MCF 10A (cell line): ENCODE results near the gene TIGD2. TPM values are rescaled to one million over a fixed set of nuclear protein-coding genes. Genes with fewer than 3 reads are reported as not detected.
A peak's percentile ranks its signal among the peaks of the same experiment; 100 is the strongest.

Experiments
- BruUV-seq: library from RNA; stranded (reverse); fragments of 400-500 nt; replicated peaks from 2 replicates; lab custom pipeline; 2021; lab: Mats Ljungman, UMichigan
- CTCF ChIA-PET: fragments of 300-600 bp; sonication (Branson Sonifier 250); formaldehyde crosslinking; extraction: SDS; loops from one replicate; lab custom pipeline; 2021; ENCODE audit warnings: antibody characterized with exemption, inconsistent platforms; lab: Yijun Ruan, JAX
- POLR2A ChIA-PET: fragments of 300-600, 350-650 bp; sonication (Branson Sonifier 250); formaldehyde crosslinking; extraction: SDS; loops from one replicate; lab custom pipeline; 2020; ENCODE audit warnings: antibody characterized with exemption, inconsistent platforms; lab: Yijun Ruan, JAX
- DNase-seq: peaks from one replicate; pipeline ENCODE4 v3.0.0-alpha.2; 2018; ENCODE audit not compliant: unreplicated experiment
- H3K27ac Mint-ChIP-seq: one replicate; pipeline ENCODE4 v1.8.0; 2022; ENCODE audit warnings: mild to moderate bottlenecking, low read depth, mixed read lengths; ENCODE audit not compliant: unreplicated experiment
- H3K27me3 Mint-ChIP-seq: one replicate; pipeline ENCODE4 v1.8.0; 2022; ENCODE audit warnings: mixed read lengths; ENCODE audit not compliant: insufficient read depth, unreplicated experiment
- H3K36me3 Mint-ChIP-seq: one replicate; pipeline ENCODE4 v1.8.0; 2022; ENCODE audit warnings: mild to moderate bottlenecking, moderate library complexity, mixed read lengths; ENCODE audit not compliant: insufficient read depth, unreplicated experiment
- H3K4me1 Mint-ChIP-seq: one replicate; pipeline ENCODE4 v1.8.0; 2022; ENCODE audit warnings: mixed read lengths; ENCODE audit not compliant: insufficient read depth, unreplicated experiment
- H3K4me3 Mint-ChIP-seq: one replicate; pipeline ENCODE4 v1.8.0; 2022; ENCODE audit warnings: mild to moderate bottlenecking, moderate library complexity, mixed read lengths; ENCODE audit not compliant: unreplicated experiment
- H3K9me3 Mint-ChIP-seq: one replicate; pipeline ENCODE4 v1.8.0; 2022; ENCODE audit warnings: mixed read lengths; ENCODE audit not compliant: unreplicated experiment
- CTCF ChIP-seq: fragments of 200-600 bp; IDR thresholded peaks from one replicate; pipeline ENCODE4 v1.8.0; 2022; ENCODE audit warnings: antibody characterized with exemption, mild to moderate bottlenecking; ENCODE audit not compliant: unreplicated experiment
- intact Hi-C: fragments of 100-400 bp; cut with micrococcal nuclease; formaldehyde crosslinking; loops from 2 replicates; pipeline ENCODE4 v1.14.1; 2022
- total RNA-seq: library from RNA; stranded (reverse); gene quantifications from 2 replicates; pipeline ENCODE4 v1.2.3, GENCODE V29; 2022

The TIGD2 gene
- total RNA-seq, 1 experiment from 2014 or later, result 15.1 TPM

- no peak for TF ChIP-seq CTCF
- Mint-ChIP-seq H3K9me3 (no peaks in the 10 kb centered on the region), H3K36me3 (peaks cover 15% of the 10 kb centered on the region), H3K27ac (peak overlapping the region; percentile 61), H3K4me3 (peak overlapping the region; percentile 79), H3K27me3 (no peaks in the 10 kb centered on the region), H3K4me1 (peaks cover 11% of the 10 kb centered on the region)
- ChIA-PET CTCF (interaction anchor here (0.6 kb wide), 2 partner anchors 45 to 292 kb away, joined by 3 read pairs; no protein-coding TSS in a partner anchor), POLR2A (interaction anchor here (1.0 to 4.3 kb wide), 3 partner anchors 54 to 290 kb away, joined by 4 to 51 read pairs (median 7); partner anchors contain the start of gene FAM13A)
- no peak for DNase-seq
- BruUV-seq, result no TSS peak
- intact Hi-C loops, result loop anchor here (2.0 to 5.0 kb wide), 2 partner anchors 53 to 173 kb away; partner anchors contain the start of gene FAM13A
Measured at GRCh38 chr4:89109841-89110540, 1.3 kb upstream of the TIGD2 start.

GRCh38 chr4:89110541-89110985 is 770 bp upstream of the TIGD2 start:
- Mint-ChIP-seq H3K36me3 (peaks cover 18% of the 10 kb centered on the region), H3K4me3 (peak overlapping the region; percentile 79), H3K4me1 (peaks cover 11% of the 10 kb centered on the region), H3K27ac (peak overlapping the region; percentile 61), H3K27me3 (no peaks in the 10 kb centered on the region), H3K9me3 (no peaks in the 10 kb centered on the region)
- DNase-seq, result no peak
- CTCF ChIA-PET, result interaction anchor here (0.6 kb wide), 2 partner anchors 46 to 293 kb away, joined by 3 read pairs; no protein-coding TSS in a partner anchor
- no peak for TF ChIP-seq CTCF
- POLR2A ChIA-PET, result interaction anchor here (2.1 to 4.3 kb wide), 2 partner anchors 55 to 290 kb away, joined by 7 to 51 read pairs; partner anchors contain the start of gene FAM13A
- BruUV-seq, result no TSS peak
- intact Hi-C loops, result loop anchor here (2.0 to 5.0 kb wide), 2 partner anchors 54 to 173 kb away; partner anchors contain the start of gene FAM13A

- intact Hi-C loops, result loop anchor here (1.0 to 5.0 kb wide), 3 partner anchors 55 to 294 kb away; partner anchors contain the start of gene FAM13A
- H3K27me3 Mint-ChIP-seq, result no peaks in the 10 kb centered on the region
- ChIA-PET CTCF (interaction anchor here (0.6 to 0.7 kb wide), 4 partner anchors 9 to 367 kb away, joined by 3 to 6 read pairs (median 4); partner anchors contain the start of gene FAM13A), POLR2A (interaction anchor here (0.7 to 4.3 kb wide), 12 partner anchors 11 to 589 kb away, joined by 3 to 51 read pairs (median 4); partner anchors contain the start of genes FAM13A and PYURF)
- peaks cover 24% of the 10 kb centered on the region for H3K36me3 Mint-ChIP-seq
- peak overlapping the region; percentile 61 for H3K27ac Mint-ChIP-seq
- DNase-seq, result peak; percentile 91
- no peaks in the 10 kb centered on the region for H3K9me3 Mint-ChIP-seq
- no peak for TF ChIP-seq CTCF
- TSS peak; percentile 81 for BruUV-seq
- peaks cover 11% of the 10 kb centered on the region for H3K4me1 Mint-ChIP-seq
- peak overlapping the region; percentile 79 for H3K4me3 Mint-ChIP-seq
Measured at GRCh38 chr4:89111833-89112563, 665 bp downstream of the TIGD2 start.
